CD14-positive monocyte (primary cell): ENCODE measurements around the gene DYRK3. TPM values are rescaled to one million over a fixed set of nuclear protein-coding genes. Genes with fewer than 3 reads are reported as not detected.

ENCODE experiments used
- DNase-seq, 3 donors: peaks; one replicate each; pipeline ENCODE4 v3.0.0-alpha.2; 2011 to 2022
- H2AFZ ChIP-seq: 2 replicates; pipeline ENCODE4 v1.6.0; 2012; ENCODE audit warnings: mild to moderate bottlenecking, low read depth, low read length, inconsistent platforms; ENCODE audit not compliant: insufficient read depth, poor library complexity, severe bottlenecking
- H3K27ac ChIP-seq, 2 donors: 1 replicate in 1 of 2; 2 replicates in 1 of 2; pipeline ENCODE4 v1.5.1; 2012 to 2013; ENCODE audit warnings: low read length in 2 of 2, control low read depth in 1 of 2, inconsistent platforms in 1 of 2, low read depth in 1 of 2, mild to moderate bottlenecking in 1 of 2
- H3K27me3 ChIP-seq, 2 donors: one replicate each; pipeline versions ENCODE4 v1.6.0 to v1.6.1; 2011 to 2013; ENCODE audit warnings: low read length in 2 of 2; ENCODE audit not compliant: control insufficient read depth in 2 of 2, insufficient read depth in 2 of 2
- H3K36me3 ChIP-seq, 2 donors: replicated peaks in 1 of 2; 1 replicate in 1 of 2; 2 replicates in 1 of 2; pipeline versions ENCODE4 v1.5.1 to v1.6.1; 2012 to 2013; ENCODE audit warnings: low read length in 2 of 2, control low read depth in 1 of 2, inconsistent platforms in 1 of 2, mild to moderate bottlenecking in 1 of 2; ENCODE audit not compliant: insufficient read depth in 2 of 2, control insufficient read depth in 1 of 2
- H3K4me1 ChIP-seq, 2 donors: 1 replicate in 1 of 2; 2 replicates in 1 of 2; pipeline versions ENCODE4 v1.5.1 to v1.6.1; 2012 to 2013; ENCODE audit warnings: low read length in 2 of 2, control low read depth in 1 of 2, inconsistent platforms in 1 of 2, mild to moderate bottlenecking in 1 of 2, moderate library complexity in 1 of 2; ENCODE audit not compliant: insufficient read depth in 2 of 2, control insufficient read depth in 1 of 2
- H3K4me2 ChIP-seq: replicated peaks from 2 replicates; pipeline ENCODE3; 2012; ENCODE audit warnings: low read length, moderate library complexity, mild to moderate bottlenecking; ENCODE audit not compliant: poor library complexity, severe bottlenecking; ENCODE audit errors: extremely low read depth
- H3K4me3 ChIP-seq, 3 experiments: fragments of 200-600 bp in 1 of 3; sonication (generic) in 1 of 3; replicated peaks in 1 of 3; 1 replicate in 2 of 3; 2 replicates in 1 of 3; pipeline ENCODE4 v1.5.1; 2011 to 2013; ENCODE audit warnings: low read length in 3 of 3, mild to moderate bottlenecking in 3 of 3, control low read depth in 2 of 3, low read depth in 2 of 3, inconsistent platforms in 1 of 3, moderate library complexity in 1 of 3
- H3K79me2 ChIP-seq: 2 replicates; pipeline ENCODE4 v1.6.0; 2012; ENCODE audit warnings: mild to moderate bottlenecking, control low read depth, inconsistent platforms, low read length, moderate library complexity; ENCODE audit not compliant: insufficient read depth
- H3K9ac ChIP-seq: 2 replicates; pipeline ENCODE4 v1.6.0; 2017; ENCODE audit warnings: low read length, mild to moderate bottlenecking; ENCODE audit not compliant: insufficient read depth, poor library complexity, severe bottlenecking
- H3K9me3 ChIP-seq, 2 donors: replicated peaks in 1 of 2; 1 replicate in 1 of 2; 2 replicates in 1 of 2; pipeline versions ENCODE4 v1.5.1 to v1.6.1; 2012 to 2013; ENCODE audit warnings: low read length in 2 of 2, control low read depth in 1 of 2; ENCODE audit not compliant: control insufficient read depth in 1 of 2, insufficient read depth in 1 of 2
- H4K20me1 ChIP-seq: 2 replicates; pipeline ENCODE4 v1.6.0; 2012; ENCODE audit warnings: mild to moderate bottlenecking, low read length, control low read depth, moderate library complexity; ENCODE audit not compliant: insufficient read depth
- H3K27ac Mint-ChIP-seq, 7 donors: one replicate each; pipeline ENCODE4 v1.8.0; 2020; ENCODE audit warnings: mild to moderate bottlenecking in 7 of 7, mixed read lengths in 7 of 7, moderate library complexity in 6 of 7, inconsistent platforms in 2 of 7
- H3K27me3 Mint-ChIP-seq, 3 donors: one replicate each; pipeline ENCODE4 v1.8.0; 2021 to 2022; ENCODE audit warnings: low read depth in 3 of 3, mild to moderate bottlenecking in 3 of 3, mixed read lengths in 3 of 3, moderate library complexity in 3 of 3, inconsistent platforms in 1 of 3
- H3K36me3 Mint-ChIP-seq, 2 donors: one replicate each; pipeline ENCODE4 v1.8.0; 2020; ENCODE audit warnings: mixed read lengths in 2 of 2, inconsistent platforms in 1 of 2, mild to moderate bottlenecking in 1 of 2
- H3K4me1 Mint-ChIP-seq: one replicate; pipeline ENCODE4 v1.8.0; 2020; ENCODE audit warnings: mild to moderate bottlenecking, mixed read lengths
- H3K4me3 Mint-ChIP-seq, 2 donors: one replicate each; pipeline ENCODE4 v1.8.0; 2020; ENCODE audit warnings: mild to moderate bottlenecking in 2 of 2, mixed read lengths in 2 of 2, moderate library complexity in 1 of 2
- H3K9me3 Mint-ChIP-seq, 7 donors: one replicate each; pipeline ENCODE4 v1.8.0; 2020 to 2022; ENCODE audit warnings: mixed read lengths in 7 of 7, mild to moderate bottlenecking in 6 of 7, moderate library complexity in 6 of 7, inconsistent platforms in 2 of 7
- WGBS: methylation state at CpG from one replicate; pipeline ENCODE4 v1.1.5; 2013; ENCODE audit warnings: missing lambda C conversion rate; ENCODE audit not compliant: insufficient coverage; 5-methylcytosine and 5-hydroxymethylcytosine counted together
- intact Hi-C, 2 donors: fragments of 100-400 bp; cut with micrococcal nuclease; formaldehyde crosslinking; loops; one replicate each; pipeline versions ENCODE4 v1.15.0 to v1.15.1; 2023
- polyA plus RNA-seq, 3 donors: library from polyadenylated mRNA; depleted of rRNA in 1 of 3; unstranded in 2 of 3; stranded (reverse) in 1 of 3; fragments of 300-500 nt in 2 of 3; fragments of >200 nt in 1 of 3; fragmentation: Illumina TruSeq in 2 of 3; gene quantifications; 1 replicate in 2 of 3; 2 replicates in 1 of 3; pipeline ENCODE4 v1.2.3, GENCODE V29; 2012 to 2021
- TF ChIP-seq, protein P1 (sequence below): fragments of 200-600 bp; IDR thresholded peaks from one replicate; pipeline ENCODE4 v1.8.0; 2022; ENCODE audit warnings: antibody characterized with exemption, mild to moderate bottlenecking

The DYRK3 gene
- polyA plus RNA-seq, 3 donors, result 0.13 TPM; not detected in 2

- Histone ChIP-seq H3K4me2 (no peak overlapping the region), H4K20me1 (no peaks in the 10 kb centered on the region), H3K9me3 (no peaks in the 10 kb centered on the region), H2AFZ (no peak overlapping the region), H3K27me3 (peaks cover 0 to 3% of the 10 kb centered on the region in 2 donors), H3K4me1 (peaks cover 10 to 17% of the 10 kb centered on the region in 2 donors), H3K36me3 (no peaks in the 10 kb centered on the region), H3K4me3 (no peak overlapping the region), H3K27ac (no peak overlapping the region), H3K9ac (no peak overlapping the region), H3K79me2 (no peaks in the 10 kb centered on the region)
- WGBS, result no CpG with 5 or more reads among the region's 7 CpGs
- H3K4me1 Mint-ChIP-seq, result peaks cover 20% of the 10 kb centered on the region
- no peak overlapping the region for H3K4me3 Mint-ChIP-seq
- no peak overlapping the region for H3K27ac Mint-ChIP-seq
- TF ChIP-seq, protein P1, sequence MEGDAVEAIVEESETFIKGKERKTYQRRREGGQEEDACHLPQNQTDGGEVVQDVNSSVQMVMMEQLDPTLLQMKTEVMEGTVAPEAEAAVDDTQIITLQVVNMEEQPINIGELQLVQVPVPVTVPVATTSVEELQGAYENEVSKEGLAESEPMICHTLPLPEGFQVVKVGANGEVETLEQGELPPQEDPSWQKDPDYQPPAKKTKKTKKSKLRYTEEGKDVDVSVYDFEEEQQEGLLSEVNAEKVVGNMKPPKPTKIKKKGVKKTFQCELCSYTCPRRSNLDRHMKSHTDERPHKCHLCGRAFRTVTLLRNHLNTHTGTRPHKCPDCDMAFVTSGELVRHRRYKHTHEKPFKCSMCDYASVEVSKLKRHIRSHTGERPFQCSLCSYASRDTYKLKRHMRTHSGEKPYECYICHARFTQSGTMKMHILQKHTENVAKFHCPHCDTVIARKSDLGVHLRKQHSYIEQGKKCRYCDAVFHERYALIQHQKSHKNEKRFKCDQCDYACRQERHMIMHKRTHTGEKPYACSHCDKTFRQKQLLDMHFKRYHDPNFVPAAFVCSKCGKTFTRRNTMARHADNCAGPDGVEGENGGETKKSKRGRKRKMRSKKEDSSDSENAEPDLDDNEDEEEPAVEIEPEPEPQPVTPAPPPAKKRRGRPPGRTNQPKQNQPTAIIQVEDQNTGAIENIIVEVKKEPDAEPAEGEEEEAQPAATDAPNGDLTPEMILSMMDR, result no peak
- H3K9me3 Mint-ChIP-seq, result peaks cover 0 to 2% (median 0%) of the 10 kb centered on the region in 7 donors
- no peaks in the 10 kb centered on the region for H3K36me3 Mint-ChIP-seq
- intact Hi-C loops, result loop anchor here in 1 of 2 donors (10.0 kb wide), 1 partner anchor 151 kb away; no protein-coding TSS in a partner anchor
- H3K27me3 Mint-ChIP-seq, result peaks cover 5 to 13% (median 13%) of the 10 kb centered on the region in 3 donors
- DNase-seq, result no peak
These were observed 18.6 kb downstream of the DYRK3 start for GRCh38 chr1:206653715-206654459.

DNA sequence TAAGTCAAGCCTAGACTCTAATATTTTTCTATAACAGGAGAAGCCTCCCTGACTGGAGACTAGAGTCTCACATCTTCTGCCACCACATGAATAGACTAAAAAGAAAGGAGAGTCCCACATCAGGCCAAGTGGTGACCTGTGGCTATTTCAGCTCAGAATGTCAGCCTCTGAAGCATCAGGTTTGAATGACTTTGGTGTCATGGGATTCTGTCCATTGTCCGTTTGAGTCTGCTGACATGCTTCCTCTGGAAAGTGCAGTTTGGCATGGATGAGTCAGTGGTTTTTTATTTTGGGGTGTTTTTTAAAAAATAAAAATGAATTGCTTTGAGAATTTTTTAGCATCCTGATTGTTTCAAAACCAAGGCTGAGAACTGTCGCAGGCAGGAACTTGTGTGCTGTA is 19.5 kb downstream of the DYRK3 start:
- H3K27ac Mint-ChIP-seq, result no peak overlapping the region
- H3K4me3 Mint-ChIP-seq, result no peak overlapping the region
- peaks cover 6 to 17% (median 17%) of the 10 kb centered on the region in 3 donors for H3K27me3 Mint-ChIP-seq
- no peak for DNase-seq
- TF ChIP-seq, protein P1, result no peak
- Histone ChIP-seq H2AFZ (no peak overlapping the region), H3K36me3 (no peaks in the 10 kb centered on the region), H3K79me2 (no peaks in the 10 kb centered on the region), H3K4me2 (no peak overlapping the region), H3K4me1 (peaks cover 10 to 21% of the 10 kb centered on the region in 2 donors), H3K27me3 (peaks cover 0 to 3% of the 10 kb centered on the region in 2 donors), H3K4me3 (no peak overlapping the region), H3K9ac (no peak overlapping the region), H4K20me1 (no peaks in the 10 kb centered on the region), H3K9me3 (no peaks in the 10 kb centered on the region), H3K27ac (no peak overlapping the region)
- peaks cover 20% of the 10 kb centered on the region for H3K4me1 Mint-ChIP-seq
- H3K9me3 Mint-ChIP-seq, result peaks cover 0 to 2% (median 0%) of the 10 kb centered on the region in 7 donors
- 20% methylated on average over 2 of the region's 2 CpGs for WGBS
- H3K36me3 Mint-ChIP-seq, result no peaks in the 10 kb centered on the region
- intact Hi-C loops, result loop anchor here in 1 of 2 donors (10.0 kb wide), 1 partner anchor 150 kb away; no protein-coding TSS in a partner anchor
